Activated T-cell treated with anti-CD3 and anti-CD28 coated beads, Interleukin-2, amount 50 U/mL, for 4 hours (primary cell): ENCODE data around the gene GPHA2. TPM values are rescaled to one million over a fixed set of nuclear protein-coding genes. Genes with fewer than 3 reads are reported as not detected.

Experiments used
- total RNA-seq, 3 donors: library from RNA; stranded (reverse); gene quantifications; one replicate each; pipeline ENCODE4 v1.2.1, GENCODE V29; 2021

GPHA2 gene
- total RNA-seq, 3 donors from 2014 or later = not detected

Other genes with a start within 250 kb of the GPHA2 start
- 1 to 10 TPM in 1 of 3 donors, under 1 TPM in 2; 0.16 to 1.0 (median 0.71) TPM for gene NRXN2, start 212.7 kb downstream of the GPHA2 start, total RNA-seq
- gene RASGRP2, start 191.8 kb downstream of the GPHA2 start, total RNA-seq = 1 to 10 TPM; 2.6 to 3.7 (median 2.9) TPM
- 1 to 10 TPM; 1.7 to 2.7 (median 2.1) TPM for gene PYGM, start 175.9 kb downstream of the GPHA2 start, total RNA-seq
- gene SF1, start 157.4 kb downstream of the GPHA2 start, total RNA-seq = 100 to 1,000 TPM; 549 to 586 (median 553) TPM
- 10 to 100 TPM; 42.2 to 51.5 (median 43.7) TPM for gene MAP4K2, start 132.7 kb downstream of the GPHA2 start, total RNA-seq
- gene MEN1, start 125.3 kb downstream of the GPHA2 start, total RNA-seq = 10 to 100 TPM; 50.7 to 61.2 (median 53.6) TPM
- under 1 TPM; 0.13 to 0.33 (median 0.18) TPM for gene CDC42BPG, start 91.2 kb downstream of the GPHA2 start, total RNA-seq
- 100 to 1,000 TPM in 2 of 3 donors, 10 to 100 TPM in 1; 86.3 to 121 (median 108) TPM for gene EHD1, start 57.3 kb downstream of the GPHA2 start, total RNA-seq
- gene ATG2A, start 18.7 kb downstream of the GPHA2 start, total RNA-seq = 10 to 100 TPM; 20.6 to 24.1 (median 21.7) TPM
- 1 to 10 TPM; 6.9 to 8.2 (median 7.9) TPM for gene PPP2R5B, start 11.2 kb downstream of the GPHA2 start, total RNA-seq
- gene MAJIN, start 36.2 kb upstream of the GPHA2 start, total RNA-seq = not detected
- gene BATF2, start 61.1 kb upstream of the GPHA2 start, total RNA-seq = under 1 TPM in 1 of 3 donors, not detected in 2; 0.33 TPM
- gene ARL2, start 78.3 kb upstream of the GPHA2 start, total RNA-seq = 100 to 1,000 TPM in 2 of 3 donors, 10 to 100 TPM in 1; 84.9 to 104 (median 104) TPM
- 10 to 100 TPM; 11.5 to 13.5 (median 12.5) TPM for gene SNX15, start 91.5 kb upstream of the GPHA2 start, total RNA-seq
- gene SAC3D1, start 105.3 kb upstream of the GPHA2 start, total RNA-seq = 10 to 100 TPM; 12.5 to 19.1 (median 15.2) TPM
- 1 to 10 TPM; 5.4 to 8.2 (median 7.7) TPM for gene NAALADL1, start 122.7 kb upstream of the GPHA2 start, total RNA-seq
- 10 to 100 TPM; 26.4 to 37.1 (median 35.1) TPM for gene CDCA5, start 148.1 kb upstream of the GPHA2 start, total RNA-seq
- gene ZFPL1, start 148.3 kb upstream of the GPHA2 start, total RNA-seq = 10 to 100 TPM; 36.5 to 37.1 (median 36.6) TPM
- 100 to 1,000 TPM; 161 to 165 (median 161) TPM for gene VPS51, start 160.3 kb upstream of the GPHA2 start, total RNA-seq
- gene TM7SF2, start 176.0 kb upstream of the GPHA2 start, total RNA-seq = 10 to 100 TPM; 18.4 to 19.4 (median 18.7) TPM
- gene ZNHIT2, start 181.8 kb upstream of the GPHA2 start, total RNA-seq = 10 to 100 TPM; 25.9 to 28.1 (median 26.2) TPM
- gene FAU, start 186.2 kb upstream of the GPHA2 start, total RNA-seq = 1,000 to 10,000 TPM; 1,673 to 1,831 (median 1,724) TPM
- gene MRPL49, start 186.4 kb upstream of the GPHA2 start, total RNA-seq = 100 to 1,000 TPM; 102 to 110 (median 104) TPM
- gene SYVN1, start 198.6 kb upstream of the GPHA2 start, total RNA-seq = 10 to 100 TPM; 36.8 to 51.5 (median 47.2) TPM
- not detected for gene SPDYC, start 234.3 kb upstream of the GPHA2 start, total RNA-seq
- gene CAPN1, start 246.0 kb upstream of the GPHA2 start, total RNA-seq = 10 to 100 TPM; 65.5 to 86.2 (median 81.9) TPM